SK-N-MC (cell line): ENCODE results near the gene HOXA4.

Source experiments
- DNase-seq: peaks from one replicate; pipeline ENCODE4 v3.0.0-alpha.2; 2011; ENCODE audit warnings: low read depth, low spot score
- H3K27ac ChIP-seq: fragments of 200-600 bp; sonication (generic); 2 replicates; pipeline ENCODE4 v1.5.1; 2016; ENCODE audit warnings: mixed run types
- H3K36me3 ChIP-seq: fragments of 200-600 bp; sonication (generic); 2 replicates; pipeline ENCODE4 v1.6.1; 2017; ENCODE audit warnings: antibody characterized with exemption, low read length, mixed read lengths; ENCODE audit not compliant: insufficient read depth
- H3K4me3 ChIP-seq: fragments of 200-600 bp; sonication (generic); 2 replicates; pipeline ENCODE4 v1.5.1; 2016
- H3K9ac ChIP-seq: fragments of 200-600 bp; sonication (generic); 2 replicates; pipeline ENCODE4 v1.8.0; 2017; ENCODE audit warnings: mixed run types, mixed read lengths; ENCODE audit not compliant: insufficient read length
- H3K9me3 ChIP-seq: fragments of 200-600 bp; sonication (generic); 2 replicates; pipeline ENCODE4 v1.6.1; 2017; ENCODE audit warnings: low read depth, mild to moderate bottlenecking, antibody characterized with exemption, low read length, moderate library complexity, mixed read lengths
- EZH2 ChIP-seq: fragments of 200-600 bp; sonication (generic); IDR thresholded peaks from one replicate; pipeline ENCODE4 v1.6.1; 2017; ENCODE audit warnings: antibody characterized with exemption
- FOXP2 ChIP-seq: optimal IDR thresholded peaks from 2 replicates; pipeline ENCODE3; 2011; ENCODE audit warnings: mild to moderate bottlenecking, moderate library complexity; ENCODE audit not compliant: insufficient read depth; ENCODE audit errors: extremely low read length, control extremely low read depth
- POLR2AphosphoS5 ChIP-seq: IDR thresholded peaks from 2 replicates; pipeline ENCODE4 v1.6.1; 2012; ENCODE audit warnings: mild to moderate bottlenecking, low read depth, low read length, borderline replicate concordance

Gene HOXA4

GRCh38 chr7:27101957-27102580 is 28.5 kb downstream of the HOXA4 start:
- no peaks in the 10 kb centered on the region for H3K36me3 ChIP-seq
- no peak for DNase-seq
- no peak for TF ChIP-seq POLR2AphosphoS5
- no peak for TF ChIP-seq EZH2
- TF ChIP-seq FOXP2 = no peak
- peak overlapping the region; percentile 67; the same call in 1 of the 2 replicates for H3K4me3 ChIP-seq
- no peaks in the 10 kb centered on the region for H3K9me3 ChIP-seq
- no peak overlapping the region for H3K27ac ChIP-seq
- no peak overlapping the region for H3K9ac ChIP-seq

- Histone ChIP-seq H3K4me3 (peak overlapping the region; percentile 67), H3K9ac (no peak overlapping the region), H3K36me3 (no peaks in the 10 kb centered on the region), H3K27ac (no peak overlapping the region), H3K9me3 (no peaks in the 10 kb centered on the region)
- TF ChIP-seq EZH2 = peak; percentile 94
- no peak for TF ChIP-seq POLR2AphosphoS5
- DNase-seq = no peak
These were observed 29.2 kb downstream of the HOXA4 start for GRCh38 chr7:27101171-27101956.

DNA sequence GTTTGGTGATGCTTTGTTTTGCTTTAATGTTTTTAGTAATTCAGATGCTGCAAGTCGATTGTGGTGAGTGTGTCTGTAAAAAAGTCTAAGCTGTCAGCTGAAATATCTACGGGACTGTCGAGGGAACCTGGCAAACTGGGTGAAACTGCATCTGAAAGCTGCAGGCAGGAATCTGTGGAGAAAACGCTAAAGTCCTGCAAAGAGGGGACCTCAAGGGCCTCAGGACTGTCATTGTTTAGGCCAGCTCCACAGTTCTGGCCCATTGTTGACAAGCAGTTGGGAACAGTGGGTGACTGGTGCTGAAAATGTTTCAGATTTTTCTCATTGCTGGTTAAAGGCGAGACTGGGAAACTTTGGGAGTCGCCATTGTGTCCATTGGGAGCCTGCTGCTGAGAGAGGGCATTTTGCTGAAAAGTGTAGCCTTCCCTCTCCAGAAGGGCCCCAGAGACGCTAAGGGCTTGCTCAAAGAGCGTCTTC is 29.8 kb downstream of the HOXA4 start:
- no peak for TF ChIP-seq FOXP2
- no peak for TF ChIP-seq POLR2AphosphoS5
- no peak for TF ChIP-seq EZH2
- H3K4me3 ChIP-seq = peak overlapping the region; percentile 67
- H3K9me3 ChIP-seq = no peaks in the 10 kb centered on the region
- no peak overlapping the region for H3K9ac ChIP-seq
- DNase-seq = no peak
- H3K27ac ChIP-seq = no peak overlapping the region
- H3K36me3 ChIP-seq = no peaks in the 10 kb centered on the region

- H3K36me3 ChIP-seq = no peaks in the 10 kb centered on the region
- H3K9ac ChIP-seq = no peak overlapping the region
- H3K4me3 ChIP-seq = no peak overlapping the region
- TF ChIP-seq POLR2AphosphoS5 (no peak), EZH2 (no peak), FOXP2 (no peak)
- H3K27ac ChIP-seq = no peak overlapping the region
- DNase-seq = no peak
- no peaks in the 10 kb centered on the region for H3K9me3 ChIP-seq
These were observed 30.8 kb downstream of the HOXA4 start for GRCh38 chr7:27099453-27100370.

DNA sequence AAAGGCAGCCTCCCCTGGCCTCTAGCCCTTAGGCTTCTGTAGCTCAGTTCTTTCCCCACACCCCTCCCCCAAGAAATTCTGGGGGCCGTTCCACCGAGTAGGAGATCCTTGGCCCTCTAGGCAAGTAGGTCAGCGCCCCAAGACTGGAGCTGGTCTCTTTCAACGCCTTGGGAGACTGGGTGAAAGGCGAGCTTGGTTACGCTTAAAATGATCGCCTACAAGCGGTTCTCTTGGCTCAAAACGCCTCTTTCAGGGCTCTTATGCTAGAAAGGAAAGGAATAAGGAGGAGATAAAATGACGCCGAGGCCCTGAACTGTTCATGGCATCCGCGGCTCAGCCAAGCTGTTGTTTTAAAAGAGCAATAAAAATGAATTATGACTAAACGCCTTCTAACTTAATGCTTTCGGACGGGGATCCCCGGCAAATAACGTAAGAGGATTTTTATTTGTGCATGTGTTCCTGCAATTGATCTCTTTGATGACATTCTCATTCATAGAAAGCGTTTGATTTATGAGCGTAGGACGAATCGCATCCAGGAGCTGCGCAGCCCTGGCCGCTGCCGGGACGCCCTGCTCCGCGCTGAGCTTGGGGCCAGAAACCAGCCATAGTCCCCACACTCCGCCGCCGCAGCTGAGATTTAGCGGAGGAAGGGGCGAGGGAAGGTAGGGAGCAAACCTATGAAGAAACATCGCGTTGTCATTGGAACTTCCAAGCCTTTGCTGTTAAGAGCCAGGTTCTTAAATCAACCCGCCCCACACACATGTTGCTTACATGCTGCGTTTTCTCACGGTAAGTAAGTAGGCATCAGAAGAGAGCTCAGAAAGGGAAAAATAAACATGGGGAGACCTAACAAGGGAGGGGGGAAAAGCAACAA is 31.7 kb downstream of the HOXA4 start:
- H3K36me3 ChIP-seq = no peaks in the 10 kb centered on the region
- no peak overlapping the region for H3K9ac ChIP-seq
- H3K27ac ChIP-seq = no peak overlapping the region
- no peak for DNase-seq
- H3K9me3 ChIP-seq = no peaks in the 10 kb centered on the region
- H3K4me3 ChIP-seq = peak overlapping the region; percentile 34; the same call in 1 of the 2 replicates
- TF ChIP-seq FOXP2 (no peak), EZH2 (peak; percentile 99), POLR2AphosphoS5 (no peak)

GRCh38 chr7:27097686-27098577 is 32.6 kb downstream of the HOXA4 start:
- no peak overlapping the region for H3K9ac ChIP-seq
- no peaks in the 10 kb centered on the region for H3K9me3 ChIP-seq
- H3K4me3 ChIP-seq = peak overlapping the region; percentile 34; the same call in 1 of the 2 replicates
- no peak for DNase-seq
- no peaks in the 10 kb centered on the region for H3K36me3 ChIP-seq
- H3K27ac ChIP-seq = no peak overlapping the region
- TF ChIP-seq POLR2AphosphoS5 = no peak
- TF ChIP-seq EZH2 = no peak
- TF ChIP-seq FOXP2 = no peak

DNA sequence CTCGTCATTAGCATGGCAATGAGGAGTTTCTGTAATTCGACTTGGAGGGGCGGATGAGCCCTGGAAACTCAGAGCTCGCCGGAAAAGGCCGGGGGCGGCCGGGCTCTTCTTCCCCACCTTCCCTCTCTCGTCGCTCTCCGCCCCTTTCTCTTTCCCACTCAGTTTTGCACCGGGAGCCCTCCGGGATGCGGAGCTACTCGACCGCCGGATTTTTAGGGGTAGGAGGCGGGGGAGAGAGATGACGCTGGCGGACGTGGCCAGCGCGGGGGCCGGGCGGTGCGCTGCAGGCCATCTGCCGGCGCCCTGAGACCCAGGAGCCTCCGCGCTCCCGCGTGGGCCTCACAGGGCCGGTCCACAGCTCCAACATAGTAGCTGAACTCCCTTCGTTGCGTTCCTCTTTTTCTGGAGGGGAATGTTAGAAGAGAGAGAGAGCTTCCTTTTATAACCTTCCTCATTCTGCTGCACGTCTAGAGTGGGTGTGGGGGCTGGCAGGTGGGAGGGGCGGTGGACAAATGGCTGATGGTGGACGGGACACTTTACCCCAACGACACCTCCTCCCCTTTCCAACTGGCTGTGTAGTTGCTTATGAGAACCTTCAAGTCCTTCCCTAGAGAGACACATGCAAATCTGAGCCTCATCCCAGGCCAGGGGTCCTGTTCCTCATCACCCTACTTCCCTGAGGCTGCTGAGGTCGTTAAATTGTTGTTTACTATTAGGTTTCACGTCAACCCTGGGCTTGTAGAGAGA is 33.6 kb downstream of the HOXA4 start:
- Histone ChIP-seq H3K36me3 (no peaks in the 10 kb centered on the region), H3K9ac (no peak overlapping the region), H3K9me3 (no peaks in the 10 kb centered on the region), H3K27ac (no peak overlapping the region), H3K4me3 (peak overlapping the region; percentile 76)
- TF ChIP-seq EZH2 (no peak), POLR2AphosphoS5 (no peak), FOXP2 (no peak)
- no peak for DNase-seq
